NCI-H1105 (cell line): ENCODE results near the gene NUBP2.
A peak's percentile ranks its signal among the peaks of the same experiment; 100 is the strongest.

Experiments used
- DNase-seq: peaks from one replicate; lab custom pipeline; 2025; lab: John Stamatoyannopoulos, UW

Gene NUBP2

DNA sequence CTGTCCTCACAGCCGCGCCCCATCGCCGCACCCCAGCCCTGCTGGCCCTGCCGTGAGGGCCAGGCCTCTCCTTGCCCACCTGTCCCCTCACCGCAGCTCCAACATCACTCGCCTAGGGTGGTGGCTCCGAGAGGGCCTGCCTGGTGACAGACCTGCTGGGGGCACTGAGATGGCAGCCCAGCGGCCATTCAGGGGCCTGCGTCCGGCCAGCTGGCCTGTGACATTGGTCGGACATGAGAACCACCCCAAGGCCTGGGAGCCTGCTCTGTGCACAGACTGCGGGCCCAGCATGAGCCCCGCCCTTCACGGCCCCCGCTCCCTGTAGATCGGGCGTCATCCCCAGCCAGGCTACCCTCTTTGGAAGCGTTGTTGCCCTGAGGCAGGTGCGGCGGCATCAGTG is 23.2 kb upstream of the NUBP2 start:
- DNase-seq, result no peak

DNA sequence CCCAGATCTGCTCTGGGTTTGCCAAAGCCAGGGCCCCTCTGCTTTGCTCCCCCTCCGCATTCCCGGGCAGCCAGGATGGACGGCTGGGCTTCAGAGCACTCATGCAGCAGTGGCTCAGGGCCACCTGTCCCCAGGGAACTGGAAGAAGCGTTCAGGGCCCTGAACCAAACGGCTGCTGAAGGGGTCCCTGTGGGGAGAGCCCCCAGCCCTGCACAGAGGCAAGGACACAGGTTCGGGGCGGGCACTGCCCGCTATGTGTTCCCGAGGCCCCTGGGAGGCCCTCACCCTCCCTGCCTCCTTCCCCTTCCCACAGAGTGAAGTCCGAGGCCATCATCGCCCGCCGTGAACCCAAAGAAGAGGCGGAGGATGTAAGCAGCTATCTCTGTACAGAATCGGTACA is 21.8 kb upstream of the NUBP2 start:
- DNase-seq, result no peak

DNA sequence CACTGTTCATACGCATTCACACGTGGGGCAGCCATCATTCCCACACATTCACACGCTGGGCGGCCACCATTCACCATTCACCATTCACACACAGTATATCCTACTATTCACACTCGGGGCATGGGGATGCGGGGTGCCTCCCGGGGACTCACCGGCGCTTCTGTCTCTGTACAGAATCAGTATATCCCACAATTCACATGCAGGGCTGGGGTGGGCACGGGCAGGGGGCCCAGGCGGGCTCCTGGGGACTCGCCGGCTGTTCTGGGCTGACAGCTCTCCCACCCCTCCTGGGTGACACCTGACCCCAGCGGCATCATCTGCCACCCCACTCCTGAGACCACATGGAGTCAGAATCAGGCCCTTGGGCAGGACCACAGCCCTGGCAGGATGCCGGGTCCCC is 21.0 kb upstream of the NUBP2 start:
- no peak for DNase-seq

DNA sequence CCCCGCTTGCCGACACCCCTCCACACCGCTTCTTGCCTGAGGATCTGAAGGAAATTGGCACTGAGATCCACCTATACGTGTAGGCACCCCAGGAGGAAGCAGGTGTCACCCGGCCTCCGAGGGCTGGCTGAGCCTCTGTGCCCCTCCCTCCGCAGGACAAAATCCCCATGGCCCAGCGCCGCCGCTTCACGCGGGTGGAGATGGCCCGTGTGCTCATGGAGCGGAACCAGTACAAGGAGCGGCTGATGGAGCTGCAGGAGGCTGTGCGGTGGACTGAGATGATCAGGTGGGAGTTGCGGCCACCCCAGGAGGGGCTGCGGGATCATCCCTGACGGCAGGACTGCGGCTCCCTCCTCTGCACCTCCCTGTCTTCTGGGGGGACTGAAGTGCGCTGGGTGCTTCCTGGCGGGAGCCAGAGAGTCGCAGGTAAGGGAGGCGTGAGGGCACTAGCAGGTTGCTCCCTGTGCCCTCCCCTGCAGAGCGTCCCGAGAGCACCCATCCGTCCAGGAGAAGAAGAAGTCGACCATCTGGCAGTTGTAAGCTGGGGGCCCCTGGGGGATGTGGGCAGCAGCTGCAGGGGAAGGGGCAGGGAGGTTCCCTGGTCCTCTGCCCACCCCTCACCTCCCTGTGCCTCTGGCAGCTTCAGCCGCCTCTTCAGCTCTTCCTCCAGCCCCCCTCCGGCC is 20.4 kb upstream of the NUBP2 start:
- DNase-seq, result no peak

DNA sequence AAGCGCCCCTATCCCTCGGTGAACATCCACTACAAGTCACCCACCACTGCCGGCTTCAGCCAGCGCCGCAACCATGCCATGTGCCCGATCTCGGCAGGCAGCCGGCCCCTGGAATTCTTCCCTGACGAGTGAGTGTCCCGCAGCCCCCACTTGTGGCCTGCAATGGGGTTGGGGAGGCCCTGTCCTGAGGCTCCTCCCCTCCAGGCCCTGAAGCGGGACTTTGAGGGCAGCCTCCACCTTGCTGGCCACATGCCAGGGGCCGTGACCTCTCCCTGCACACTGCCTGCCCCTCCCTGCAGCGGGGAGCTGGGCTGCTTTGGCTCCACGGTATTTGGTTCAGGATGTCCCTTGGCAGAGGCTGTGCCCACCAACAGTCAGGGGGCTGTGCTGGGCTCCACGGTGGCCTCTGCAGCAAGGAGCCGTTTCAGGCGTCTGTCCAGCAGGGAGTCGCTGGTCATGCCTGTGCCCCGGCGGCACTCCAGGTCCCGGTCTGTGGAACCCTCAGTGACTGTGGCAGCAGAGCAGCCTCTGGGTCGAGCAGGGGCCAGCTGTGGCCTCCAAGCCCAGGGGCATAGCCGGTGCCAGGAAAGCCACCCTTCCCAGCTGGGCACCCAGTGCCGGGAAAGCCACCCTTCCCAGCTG is 19.8 kb upstream of the NUBP2 start:
- no peak for DNase-seq

DNA sequence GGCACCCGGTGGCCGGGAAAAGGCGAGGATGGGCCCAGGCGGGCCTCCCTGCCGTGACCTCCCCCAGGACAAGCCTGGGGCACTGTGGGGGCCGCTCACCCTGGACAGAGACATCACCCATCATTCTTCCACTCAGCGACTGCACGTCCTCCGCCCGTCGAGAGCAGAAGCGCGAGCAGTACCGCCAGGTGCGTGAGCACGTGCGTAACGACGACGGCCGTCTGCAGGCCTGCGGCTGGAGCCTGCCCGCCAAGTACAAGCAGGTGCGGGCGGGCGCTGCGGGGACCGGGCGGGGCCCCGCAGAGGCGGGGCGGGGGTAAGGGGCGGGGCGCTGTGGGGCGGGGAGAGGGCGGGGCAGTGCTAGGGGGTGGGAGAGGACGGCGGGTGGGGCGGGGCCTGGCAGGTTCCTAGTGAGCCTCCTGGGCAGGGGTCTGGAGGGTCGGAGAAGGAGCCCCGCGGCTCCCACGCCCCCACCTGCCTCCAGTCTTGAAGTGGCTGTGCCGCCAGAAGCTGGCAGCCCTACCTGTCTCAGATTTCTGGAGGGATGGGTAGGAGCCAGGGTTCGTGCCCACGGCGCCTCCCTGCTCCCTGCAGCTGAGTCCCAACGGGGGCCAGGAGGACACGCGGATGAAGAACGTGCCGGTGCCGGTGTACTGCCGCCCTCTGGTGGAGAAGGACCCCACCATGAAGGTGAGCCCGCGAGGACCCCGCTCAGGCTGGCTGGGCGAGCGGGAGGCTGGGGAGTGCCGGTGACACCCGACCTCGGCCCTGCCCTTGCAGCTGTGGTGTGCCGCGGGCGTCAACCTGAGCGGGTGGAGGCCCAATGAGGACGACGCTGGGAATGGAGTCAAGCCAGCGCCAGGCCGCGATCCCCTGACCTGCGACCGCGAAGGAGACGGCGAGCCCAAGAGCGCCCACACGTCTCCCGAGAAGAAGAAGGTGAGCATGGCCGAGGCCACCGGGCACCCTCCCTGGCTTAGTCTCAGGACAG is 18.9 kb upstream of the NUBP2 start:
- DNase-seq, result no peak

- DNase-seq, result no peak
Measured at GRCh38 chr16:1764971-1765370, 17.8 kb upstream of the NUBP2 start.

- DNase-seq, result no peak
Measured at GRCh38 chr16:1765826-1766225, 16.9 kb upstream of the NUBP2 start.

DNA sequence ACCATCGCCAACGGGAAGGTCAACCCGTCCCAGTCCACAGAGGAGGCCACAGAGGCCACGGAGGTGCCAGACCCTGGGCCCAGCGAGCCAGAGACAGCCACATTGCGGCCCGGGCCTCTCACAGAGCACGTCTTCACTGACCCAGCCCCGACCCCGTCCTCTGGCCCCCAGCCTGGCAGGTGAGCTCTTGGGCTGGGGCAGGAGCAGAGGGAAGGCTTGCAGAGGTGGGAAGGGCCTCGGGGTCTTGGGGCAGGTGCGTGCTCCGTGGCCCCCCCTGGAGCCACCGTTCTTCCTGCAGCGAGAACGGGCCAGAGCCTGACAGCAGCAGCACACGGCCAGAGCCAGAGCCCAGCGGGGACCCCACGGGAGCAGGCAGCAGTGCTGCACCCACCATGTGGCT is 16.5 kb upstream of the NUBP2 start:
- DNase-seq, result no peak

GRCh38 chr16:1766701-1767100 is 16.1 kb upstream of the NUBP2 start:
- DNase-seq, result no peak

DNA sequence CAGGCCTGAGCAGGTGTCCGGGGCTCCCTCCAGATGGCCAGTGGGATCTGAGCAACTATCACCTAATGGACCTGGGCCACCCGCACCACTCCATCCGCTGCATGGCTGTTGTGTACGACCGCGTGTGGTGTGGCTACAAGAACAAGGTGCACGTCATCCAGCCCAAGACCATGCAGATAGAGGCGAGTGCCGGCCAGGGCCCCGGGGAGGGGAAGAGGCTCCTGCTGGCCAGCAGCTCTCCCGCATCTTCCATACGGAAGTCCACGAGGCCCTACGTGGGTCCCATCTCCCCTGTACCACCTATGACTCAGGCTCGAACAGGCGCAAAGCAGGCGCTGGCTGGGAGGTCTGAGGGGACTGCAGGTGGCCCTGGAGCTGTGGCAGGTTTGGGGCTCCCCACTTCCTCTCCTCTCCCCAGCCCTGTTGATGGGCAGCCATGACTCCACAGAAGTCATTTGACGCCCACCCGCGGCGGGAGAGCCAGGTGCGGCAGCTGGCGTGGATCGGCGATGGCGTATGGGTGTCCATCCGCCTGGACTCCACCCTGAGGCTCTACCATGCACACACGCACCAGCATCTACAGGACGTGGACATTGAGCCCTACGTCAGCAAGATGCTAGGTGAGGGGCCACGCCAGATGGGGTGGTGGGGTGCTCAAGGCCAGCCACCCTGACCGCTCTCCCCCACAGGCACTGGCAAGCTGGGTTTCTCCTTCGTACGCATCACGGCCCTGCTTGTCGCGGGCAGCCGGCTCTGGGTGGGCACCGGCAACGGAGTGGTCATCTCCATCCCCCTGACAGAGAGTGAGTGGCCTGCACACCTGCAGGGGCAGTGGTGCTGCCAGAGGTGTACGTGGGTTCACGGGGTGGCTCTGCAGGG is 15.4 kb upstream of the NUBP2 start:
- DNase-seq, result no peak

GRCh38 chr16:1768061-1768766 is 14.5 kb upstream of the NUBP2 start:
- DNase-seq, result no peak

DNA sequence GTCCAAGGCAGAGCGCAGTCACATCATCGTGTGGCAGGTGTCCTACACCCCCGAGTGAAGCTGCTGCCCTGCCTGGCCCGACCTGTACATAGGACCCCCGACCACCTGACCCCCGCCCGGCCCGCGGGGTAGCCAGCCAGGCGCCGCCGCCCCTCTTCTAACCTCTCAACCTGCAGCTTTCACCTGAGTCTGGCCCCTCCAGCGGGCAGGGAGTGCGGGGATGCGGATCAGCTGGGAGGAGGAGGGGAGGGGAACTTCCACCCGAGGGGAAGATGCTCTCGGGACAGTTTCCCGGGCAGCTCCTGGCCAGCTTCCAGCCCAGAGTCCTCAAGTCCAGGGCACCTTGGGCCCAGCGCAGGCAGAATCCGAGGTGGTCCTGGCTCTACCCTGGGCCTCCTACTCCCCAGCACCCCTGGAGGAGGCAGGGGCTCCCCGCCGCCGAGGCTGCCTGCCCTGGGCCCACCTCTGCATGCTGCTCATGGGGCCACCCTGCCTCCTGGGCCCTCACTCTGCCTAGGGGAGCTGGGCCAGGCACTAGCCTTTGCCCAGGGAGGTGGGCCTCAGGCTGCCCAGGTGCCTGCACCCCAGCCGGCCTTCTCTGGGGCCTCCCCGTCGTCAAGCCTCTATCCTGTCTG is 13.9 kb upstream of the NUBP2 start:
- no peak for DNase-seq

DNA sequence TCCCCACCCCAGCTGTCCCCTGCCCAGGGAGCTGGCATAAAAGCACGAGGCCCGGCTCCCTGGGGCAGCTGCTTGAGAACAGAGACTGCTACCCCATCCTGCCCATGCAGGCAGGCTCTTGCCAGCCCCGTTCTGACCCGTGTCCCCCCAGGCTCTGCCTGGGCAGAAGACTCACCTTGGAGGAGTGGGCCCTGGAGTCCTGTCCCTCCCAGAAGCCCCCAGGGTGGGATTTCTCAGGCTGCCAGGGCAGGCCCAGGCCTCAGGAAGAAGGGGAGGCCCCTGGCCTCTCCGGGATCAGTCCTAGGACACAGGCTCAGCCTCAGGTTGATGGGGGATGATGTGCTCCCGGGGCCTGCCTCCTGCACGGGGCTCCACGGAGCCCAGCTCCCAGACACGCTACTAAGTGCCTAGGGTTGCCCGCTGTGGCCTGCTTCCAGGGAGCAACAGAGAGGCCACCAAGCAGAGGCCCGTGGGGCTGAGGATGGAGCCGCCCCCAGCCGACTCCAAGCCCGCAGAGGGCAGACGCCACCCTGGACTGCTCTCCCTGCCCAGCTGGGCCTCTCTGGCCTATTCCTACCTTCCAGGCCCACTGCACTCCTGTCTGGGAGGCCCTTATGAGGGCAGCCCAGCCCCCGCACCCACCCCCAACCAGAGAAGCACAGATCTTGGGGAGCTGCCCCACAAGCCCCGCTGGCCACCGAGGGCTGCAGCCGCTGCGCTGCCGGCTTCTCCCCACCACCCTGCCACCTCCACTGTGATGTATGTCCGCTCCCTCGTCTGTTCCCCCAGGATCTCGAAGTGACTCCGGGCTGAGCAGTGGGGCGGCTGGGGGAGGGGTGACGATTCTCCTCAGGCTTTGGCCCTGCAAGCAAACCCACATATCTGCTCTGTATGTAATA is 13.1 kb upstream of the NUBP2 start:
- DNase-seq, result no peak

DNA sequence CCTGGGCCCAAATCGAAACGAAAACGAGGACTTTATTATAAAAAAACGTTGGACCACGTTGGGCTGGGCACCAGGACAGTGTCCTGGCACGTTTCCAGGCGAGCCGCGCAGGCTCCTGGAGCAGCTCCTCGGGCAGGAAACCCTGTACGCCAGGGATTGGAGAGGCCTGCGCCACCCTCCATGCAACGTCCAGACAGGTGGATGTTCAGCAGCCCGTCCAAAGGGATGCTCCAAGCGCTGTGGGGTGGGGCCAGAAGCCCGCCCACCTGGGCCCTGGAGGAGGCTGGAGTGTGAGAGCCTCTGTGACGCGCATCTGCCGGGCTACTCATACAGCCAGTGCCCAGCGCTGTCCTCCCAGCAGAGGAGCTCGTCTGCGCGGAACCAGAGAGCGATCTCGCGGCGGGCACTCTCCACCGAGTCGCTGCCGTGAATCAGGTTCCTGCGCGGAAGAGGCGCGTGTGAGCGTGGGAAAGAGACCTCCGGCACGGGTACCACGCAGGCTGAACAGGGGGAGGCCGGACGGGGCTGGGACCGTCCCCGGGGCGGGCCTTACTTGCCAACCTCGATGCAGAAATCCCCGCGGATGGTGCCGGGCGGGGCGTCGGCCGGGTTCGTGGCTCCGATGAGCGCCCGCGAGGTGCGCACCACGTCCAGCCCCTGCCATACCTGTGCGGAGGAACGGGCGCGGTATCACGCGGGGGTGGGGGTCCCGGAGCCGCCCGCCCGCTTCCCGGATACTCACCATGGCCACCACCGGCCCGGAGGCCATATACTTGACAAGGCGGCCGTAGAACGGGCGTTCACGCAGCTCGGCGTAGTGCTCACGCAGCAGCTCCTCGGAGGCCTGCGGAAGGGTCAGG is 12.2 kb upstream of the NUBP2 start:
- DNase-seq, result peak; percentile 55

GRCh38 chr16:1771188-1771863 is 11.4 kb upstream of the NUBP2 start, which contains the start of gene NME3:
Gene NME3 (minus strand): TSS chr16:1771543. CDS start chr16:1771534, 9 bp downstream.
- DNase-seq, result no peak

- no peak for DNase-seq
Measured at GRCh38 chr16:1771864-1772361, 10.8 kb upstream of the NUBP2 start.
